ENCODE data around the gene SLC26A5. TPM values are rescaled to one million over a fixed set of nuclear protein-coding genes. Genes with fewer than 3 reads are reported as not detected.

SLC26A5 gene
- total and polyA plus RNA-seq, 8 donors: 0.08 to 4.6 (median 0.52) TPM; not detected in 2

- intact Hi-C loops (cut with DNase I; ENCODE audit: low total_unique reads): no loop called here
- Histone ChIP-seq H3K27ac (no peak overlapping the region), H3K4me3 (no peak overlapping the region), H3K27me3 (no peaks in the 10 kb centered on the region), H3K9me3 (no peaks in the 10 kb centered on the region), H3K4me1 (no peaks in the 10 kb centered on the region), H3K36me3 (no peaks in the 10 kb centered on the region)
- no peak for TF ChIP-seq POLR2A (IDR thresholded peaks at IDR 0.05)
- no peak for DNase-seq
- 74 to 88% (median 82%) methylated on average over 4 of the region's 4 CpGs for WGBS, 5 donors
These were observed 23.3 kb upstream of the SLC26A5 start for GRCh38 chr7:103469095-103469948.

- no peaks in the 10 kb centered on the region for H3K36me3 ChIP-seq
- peaks cover 0 to 10% (median 0%) of the 10 kb centered on the region in 3 donors for H3K27me3 ChIP-seq
- H3K27ac ChIP-seq: no peak overlapping the region
- H3K9me3 ChIP-seq: no peaks in the 10 kb centered on the region
- TF ChIP-seq POLR2AphosphoS5 (IDR thresholded peaks at IDR 0.05) (no peak), CTCF (IDR thresholded peaks at IDR 0.05) (no peak), POLR2A (IDR thresholded peaks at IDR 0.05) (no peak), EP300 (IDR thresholded peaks at IDR 0.05) (no peak)
- WGBS, 5 donors: 44 to 61% (median 51%) methylated on average over 3 of the region's 3 CpGs
- H3K4me1 ChIP-seq: no peaks in the 10 kb centered on the region
- DNase-seq: no peak
- no peak overlapping the region for H3K4me3 ChIP-seq
- intact Hi-C loops (cut with DNase I; ENCODE audit: low total_unique reads): no loop called here
These were observed 20.8 kb upstream of the SLC26A5 start for GRCh38 chr7:103466814-103467213.

GRCh38 chr7:103462358-103462757 is 16.4 kb upstream of the SLC26A5 start:
- H3K9me3 ChIP-seq: no peaks in the 10 kb centered on the region
- H3K27ac ChIP-seq: no peak overlapping the region
- DNase-seq: no peak
- TF ChIP-seq CTCF (IDR thresholded peaks at IDR 0.05) (no peak), POLR2AphosphoS5 (IDR thresholded peaks at IDR 0.05) (no peak), EP300 (IDR thresholded peaks at IDR 0.05) (no peak), POLR2A (IDR thresholded peaks at IDR 0.05) (no peak)
- H3K4me3 ChIP-seq: no peak overlapping the region
- intact Hi-C loops (cut with DNase I; ENCODE audit: low total_unique reads): no loop called here
- WGBS, 5 donors: 62 to 72% (median 69%) methylated on average over 6 to 7 of the region's 7 CpGs
- H3K36me3 ChIP-seq: no peaks in the 10 kb centered on the region
- peaks cover 0 to 10% (median 0%) of the 10 kb centered on the region in 3 donors for H3K27me3 ChIP-seq
- no peaks in the 10 kb centered on the region for H3K4me1 ChIP-seq

- DNase-seq: peak; percentile 56 to 77
- H3K4me1 ChIP-seq: peaks cover 8 to 24% (median 21%) of the 10 kb centered on the region in 4 donors
- peaks cover 0 to 3% (median 0%) of the 10 kb centered on the region in 4 donors for H3K9me3 ChIP-seq
- H3K27me3 ChIP-seq: peaks cover 0 to 45% (median 15%) of the 10 kb centered on the region in 3 donors
- TF ChIP-seq POLR2A (IDR thresholded peaks at IDR 0.05): no peak
- TF ChIP-seq CTCF (IDR thresholded peaks at IDR 0.05): peak in 5 of 7 experiments; percentile 20 to 53 (median 42)
- no peak overlapping the region for H3K27ac ChIP-seq
- H3K36me3 ChIP-seq: no peaks in the 10 kb centered on the region
- intact Hi-C loops (cut with DNase I; ENCODE audit: low total_unique reads): no loop called here
- H3K4me3 ChIP-seq: peak overlapping the region in 1 of 4 donors; percentile 0
- 6 to 12% (median 8%) methylated on average over 17 of the region's 17 CpGs for whole genome bisulfite sequencing, 5 donors
These were observed 1.3 kb upstream of the SLC26A5 start for GRCh38 chr7:103447073-103447960.

Data from stomach (tissue), 9 donors.